KG1 (cell line): ENCODE data around the gene SIGLEC11.
A peak's percentile ranks its signal among the peaks of the same experiment; 100 is the strongest.
"Not testable (repeated sequence)": the region's sequence is repeated elsewhere in the genome, so short reads cannot be mapped to it uniquely, and the experiment has no call there.

ENCODE experiments used
- DNase-seq: peaks from one replicate; lab custom pipeline; 2025; lab: John Stamatoyannopoulos, UW

SIGLEC11 gene

DNA sequence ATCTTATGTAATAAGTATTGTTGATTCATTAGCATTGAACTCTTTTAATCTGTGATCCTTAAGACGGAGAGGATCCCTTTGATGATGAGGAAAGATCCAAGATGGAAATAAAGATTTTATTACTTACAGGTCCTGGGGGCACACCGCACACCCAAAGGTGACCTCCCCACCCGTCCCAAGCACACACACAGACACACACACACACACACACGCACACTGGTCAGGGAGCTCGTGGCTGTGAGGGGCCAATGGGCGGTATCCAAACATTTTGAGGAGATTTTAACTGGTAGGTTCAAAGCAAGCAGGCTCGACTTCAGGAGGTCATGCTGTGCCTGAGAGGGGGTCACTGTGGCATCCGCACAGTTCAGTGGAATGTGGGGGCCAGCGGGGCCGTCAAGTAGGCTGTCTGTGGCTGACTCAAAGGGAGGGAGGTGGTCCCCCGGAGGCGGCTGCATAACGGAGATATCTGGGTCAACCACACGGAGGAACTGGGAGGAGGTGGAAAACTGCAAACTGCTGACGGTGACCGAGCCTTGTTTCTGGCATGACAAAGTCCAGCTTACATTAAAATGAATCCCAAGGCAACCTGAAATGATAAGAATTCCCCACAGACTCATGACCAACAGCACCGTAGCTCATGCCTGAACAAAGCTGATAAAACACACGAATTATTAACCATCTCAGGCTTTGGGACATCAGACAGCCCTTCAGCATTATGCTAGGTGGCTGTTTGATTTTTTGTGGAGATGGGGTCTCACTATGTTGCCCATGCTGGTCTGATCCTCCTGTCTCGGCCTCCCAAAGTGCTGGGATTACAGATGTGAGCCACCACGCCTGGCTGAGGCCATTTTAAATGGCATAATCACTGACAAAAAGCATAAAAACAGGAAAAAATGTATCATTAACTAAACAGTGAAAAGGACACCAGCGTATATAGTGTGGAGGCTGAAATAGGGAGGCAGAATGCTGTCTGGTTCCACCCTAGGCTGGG, 20.9 kb upstream of the SIGLEC11 start:
- DNase-seq = no peak

DNA sequence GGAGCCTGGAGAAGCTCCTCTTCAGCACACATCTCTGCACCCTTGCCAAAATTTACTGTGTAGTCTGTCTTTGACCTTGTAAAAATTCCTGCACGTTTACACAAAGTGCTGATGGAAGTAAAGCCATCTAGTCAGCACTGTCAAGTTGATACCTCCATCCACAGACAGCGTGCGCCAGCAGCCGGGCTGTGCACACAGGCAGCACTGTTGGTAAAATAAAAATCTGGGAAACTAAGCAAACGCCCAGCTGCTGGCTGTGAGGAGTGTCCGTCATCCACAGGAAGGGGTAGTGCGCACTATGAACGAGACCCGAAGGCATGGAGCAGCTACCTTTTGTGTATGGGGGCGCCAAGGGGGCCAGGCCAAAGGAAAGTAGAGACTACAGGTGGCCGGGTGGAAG, 17.4 kb upstream of the SIGLEC11 start:
- DNase-seq = no peak

- no peak for DNase-seq
Measured at GRCh38 chr19:49977881-49978280, 16.9 kb upstream of the SIGLEC11 start.

DNA sequence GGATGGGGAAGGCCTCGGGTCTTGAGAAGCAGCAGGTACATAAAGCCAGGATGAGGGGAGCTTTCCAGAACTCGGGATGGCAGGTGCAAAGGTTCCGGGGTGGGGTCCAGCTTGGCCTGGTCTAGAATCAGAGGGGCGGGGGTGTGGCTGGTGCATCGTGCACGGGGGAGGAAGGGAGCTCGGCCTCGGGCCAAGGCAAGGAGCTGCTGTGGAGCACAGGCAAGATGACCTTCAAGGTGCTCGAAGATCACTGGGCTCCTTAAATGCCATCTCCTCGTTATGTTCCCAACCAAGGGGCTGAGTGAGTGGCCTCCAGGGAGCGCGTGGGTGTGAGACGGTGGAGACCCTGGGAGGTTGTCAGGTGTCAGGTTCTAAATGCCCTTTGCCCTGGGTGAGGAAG, 16.1 kb upstream of the SIGLEC11 start:
- DNase-seq = no peak

DNA sequence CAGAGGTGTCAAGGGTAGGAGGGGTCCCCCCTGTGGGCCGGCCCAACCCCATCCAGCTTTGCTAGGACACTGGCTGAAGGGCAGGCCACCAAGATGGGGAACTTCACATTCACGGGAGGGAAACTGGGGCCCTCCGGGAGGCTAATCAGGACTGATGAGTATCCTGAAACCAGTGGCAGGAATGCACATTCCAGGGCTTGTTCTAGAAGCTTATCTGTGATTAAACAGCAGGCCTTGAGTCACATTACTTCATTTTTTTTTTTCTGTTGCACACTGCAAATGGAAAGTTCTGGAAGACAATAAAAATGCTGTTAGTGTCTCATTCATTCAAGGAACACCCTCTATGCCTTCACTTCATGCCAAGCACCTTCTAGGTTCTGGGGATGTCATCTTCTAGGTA, 15.5 kb upstream of the SIGLEC11 start:
- no peak for DNase-seq

GRCh38 chr19:49975051-49975450, 14.1 kb upstream of the SIGLEC11 start:
- no peak for DNase-seq

DNA sequence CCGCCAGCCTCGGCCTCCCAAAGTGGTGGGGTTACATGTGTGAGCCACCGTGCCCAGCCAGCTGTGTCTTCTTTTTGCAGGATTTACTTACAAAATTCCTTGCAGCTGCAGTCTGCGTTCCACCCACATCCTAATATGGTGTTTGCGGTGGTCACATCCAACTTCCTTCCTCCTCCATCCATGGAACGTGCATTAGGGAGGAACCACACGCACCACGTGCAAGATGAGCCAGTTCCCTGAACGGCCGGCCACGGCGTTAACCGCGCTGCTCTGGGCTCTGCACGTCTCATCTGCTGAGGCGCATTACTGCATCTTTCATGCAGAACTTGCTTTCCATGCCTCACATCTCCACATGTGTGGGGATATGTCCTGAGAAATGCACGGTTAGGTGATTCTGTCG, 13.0 kb upstream of the SIGLEC11 start:
- no peak for DNase-seq

DNA sequence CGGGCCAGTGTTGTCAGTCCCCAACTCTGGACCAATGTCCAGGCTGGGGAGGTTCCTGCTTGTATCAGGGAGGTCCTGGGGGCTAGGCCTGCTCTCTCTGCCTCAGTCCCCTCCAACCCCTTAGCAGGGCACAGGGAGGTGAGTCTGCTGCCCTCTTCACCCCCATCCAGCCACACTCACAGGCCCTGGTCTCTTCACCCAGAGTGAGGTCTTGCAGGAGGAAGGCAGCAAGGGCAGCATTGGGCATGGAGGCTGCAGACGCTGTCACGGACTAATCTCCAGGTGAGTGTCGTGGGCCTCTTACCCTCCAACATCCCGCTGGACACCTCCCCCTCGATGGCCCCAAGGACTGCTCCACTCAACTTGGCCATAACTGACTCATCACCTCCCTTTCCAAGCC, 11.9 kb upstream of the SIGLEC11 start:
- no peak for DNase-seq

DNA sequence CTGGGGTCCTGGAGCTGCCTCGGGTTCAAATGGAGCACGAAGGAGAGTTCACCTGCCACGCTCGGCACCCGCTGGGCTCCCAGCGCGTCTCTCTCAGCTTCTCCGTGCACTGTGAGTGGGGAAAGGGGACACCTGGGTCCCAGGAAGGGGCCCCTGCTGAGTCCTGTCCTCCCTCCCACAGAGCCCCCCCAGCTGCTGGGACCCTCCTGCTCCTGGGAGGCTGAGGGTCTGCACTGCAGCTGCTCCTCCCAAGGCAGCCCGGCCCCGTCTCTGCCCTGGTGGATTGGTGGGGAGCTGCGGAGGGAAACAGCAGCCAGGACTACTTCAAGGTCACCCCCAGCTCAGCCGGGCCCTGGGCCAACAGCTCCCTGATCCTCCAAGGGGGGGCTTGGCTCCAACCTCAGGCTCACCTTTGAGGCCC, 11.0 kb upstream of the SIGLEC11 start:
- no peak for DNase-seq

DNA sequence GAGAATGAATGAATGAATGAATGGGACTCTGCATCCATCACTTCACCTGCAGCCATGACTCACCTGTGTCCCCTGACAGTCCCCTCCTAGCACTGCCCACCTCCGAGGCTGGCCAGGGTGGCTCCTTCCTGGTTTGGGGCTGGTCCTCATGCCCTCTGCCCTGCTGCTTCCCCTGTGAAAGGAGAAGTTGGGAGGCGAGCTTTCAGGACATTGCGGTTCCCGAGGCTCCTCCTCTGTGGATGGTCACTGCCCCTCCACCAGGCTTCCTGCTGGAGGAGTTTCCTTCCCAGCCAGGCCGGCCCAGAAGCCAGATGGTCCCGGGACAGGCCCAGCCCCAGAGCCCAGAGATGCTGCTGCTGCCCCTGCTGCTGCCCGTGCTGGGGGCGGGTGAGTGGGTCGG, 8.4 kb upstream of the SIGLEC11 start:
- not testable (repeated sequence) for DNase-seq

DNA sequence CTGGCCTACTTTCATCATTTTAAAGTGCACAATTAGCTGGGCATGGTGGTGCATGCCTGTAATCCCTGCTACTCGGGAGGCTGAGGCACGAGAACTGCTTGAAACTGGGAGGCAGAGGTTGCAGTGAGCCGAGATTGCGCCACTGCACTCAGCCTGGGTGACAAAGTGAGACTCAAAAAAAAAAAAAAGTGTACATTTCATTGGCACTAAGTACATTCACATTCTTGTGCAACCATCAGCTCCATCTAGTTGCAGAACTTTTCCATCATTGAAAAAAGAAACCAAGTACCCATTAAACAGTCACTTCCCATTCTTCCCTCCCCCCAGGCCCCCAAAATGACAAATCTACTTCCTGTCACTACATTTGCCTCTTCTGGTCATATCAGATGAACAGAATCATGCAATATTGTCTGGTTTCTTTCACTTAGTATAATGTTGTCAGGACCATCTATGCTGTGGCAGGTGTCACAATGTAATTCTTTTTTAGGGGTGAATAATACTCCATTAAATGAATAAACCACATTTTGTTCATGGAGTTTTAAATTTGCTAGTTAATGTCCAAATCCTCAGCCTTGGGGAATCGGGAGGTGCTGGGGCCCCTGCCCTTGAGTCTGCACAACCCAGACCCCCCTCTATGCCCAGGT, 7.4 kb upstream of the SIGLEC11 start:
- DNase-seq = no peak

GRCh38 chr19:49959892-49960291, 1.1 kb downstream of the SIGLEC11 start:
- not testable (repeated sequence) for DNase-seq

GRCh38 chr19:49958596-49958995, 2.4 kb downstream of the SIGLEC11 start:
- DNase-seq = not testable (repeated sequence)

- not testable (repeated sequence) for DNase-seq
Measured at GRCh38 chr19:49958144-49958543, 2.8 kb downstream of the SIGLEC11 start.

- DNase-seq = no peak
Measured at GRCh38 chr19:49957262-49957915, 3.6 kb downstream of the SIGLEC11 start.

GRCh38 chr19:49956115-49956495, 4.9 kb downstream of the SIGLEC11 start:
- no peak for DNase-seq

DNA sequence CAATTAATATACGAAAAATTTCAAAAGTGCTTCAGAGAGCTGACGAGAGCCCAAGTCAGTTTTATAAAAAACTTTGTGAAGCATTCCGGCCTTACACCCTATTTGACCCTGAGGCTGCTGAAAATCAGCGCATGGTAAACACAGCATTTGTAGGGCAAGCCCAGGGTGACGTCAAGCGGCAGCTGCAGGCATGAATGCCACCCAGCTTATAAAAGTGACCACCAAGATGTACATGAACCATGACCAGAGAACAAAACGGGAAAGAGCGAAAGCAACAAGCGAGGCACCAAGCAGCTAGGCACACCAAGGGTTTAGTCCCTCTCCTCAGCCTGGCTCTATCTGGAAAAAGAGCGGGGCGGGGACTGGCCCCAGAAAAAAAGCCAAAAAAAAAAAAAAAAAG, 6.0 kb downstream of the SIGLEC11 start:
- DNase-seq = no peak

DNA sequence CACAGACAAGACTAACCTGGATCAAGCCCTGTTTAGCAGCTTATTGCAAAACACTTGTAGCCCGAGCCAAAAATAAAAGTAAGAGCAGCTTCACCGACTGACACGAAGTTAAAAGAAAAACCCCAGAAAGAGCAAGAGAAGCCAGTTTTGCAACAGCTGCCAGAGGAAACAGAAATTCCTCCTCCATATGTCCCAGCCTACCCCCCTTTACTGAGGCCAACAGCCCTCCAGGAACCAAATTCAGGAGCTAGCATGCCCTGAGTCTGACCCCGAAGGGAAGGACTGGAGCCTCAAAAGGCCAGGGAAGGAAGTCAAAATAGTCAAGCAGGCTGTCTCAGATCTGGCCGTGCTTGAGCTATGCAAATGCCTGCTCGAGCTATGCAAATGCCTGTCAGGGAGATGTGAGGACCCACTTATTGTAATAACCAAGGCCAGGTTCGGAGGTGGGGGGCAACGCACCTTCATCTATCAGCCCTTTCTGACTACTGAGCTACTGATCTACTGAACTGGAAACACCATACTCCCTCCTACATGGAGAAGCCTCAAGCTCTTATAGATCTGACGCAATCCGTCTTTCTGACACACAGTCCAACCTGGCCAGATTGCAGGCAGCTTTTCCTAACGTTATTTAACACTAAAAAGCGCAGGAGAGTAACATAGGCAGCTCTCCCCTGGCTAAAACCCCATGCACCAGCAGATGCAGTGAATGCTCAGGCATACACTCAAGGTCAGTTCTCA, 6.7 kb downstream of the SIGLEC11 start:
- peak; percentile 37 for DNase-seq

- DNase-seq = no peak
Measured at GRCh38 chr19:49953416-49953815, 7.6 kb downstream of the SIGLEC11 start.

- DNase-seq = no peak
Measured at GRCh38 chr19:49952906-49953305, 8.1 kb downstream of the SIGLEC11 start.

GRCh38 chr19:49952479-49952836, 8.5 kb downstream of the SIGLEC11 start:
- no peak for DNase-seq

DNA sequence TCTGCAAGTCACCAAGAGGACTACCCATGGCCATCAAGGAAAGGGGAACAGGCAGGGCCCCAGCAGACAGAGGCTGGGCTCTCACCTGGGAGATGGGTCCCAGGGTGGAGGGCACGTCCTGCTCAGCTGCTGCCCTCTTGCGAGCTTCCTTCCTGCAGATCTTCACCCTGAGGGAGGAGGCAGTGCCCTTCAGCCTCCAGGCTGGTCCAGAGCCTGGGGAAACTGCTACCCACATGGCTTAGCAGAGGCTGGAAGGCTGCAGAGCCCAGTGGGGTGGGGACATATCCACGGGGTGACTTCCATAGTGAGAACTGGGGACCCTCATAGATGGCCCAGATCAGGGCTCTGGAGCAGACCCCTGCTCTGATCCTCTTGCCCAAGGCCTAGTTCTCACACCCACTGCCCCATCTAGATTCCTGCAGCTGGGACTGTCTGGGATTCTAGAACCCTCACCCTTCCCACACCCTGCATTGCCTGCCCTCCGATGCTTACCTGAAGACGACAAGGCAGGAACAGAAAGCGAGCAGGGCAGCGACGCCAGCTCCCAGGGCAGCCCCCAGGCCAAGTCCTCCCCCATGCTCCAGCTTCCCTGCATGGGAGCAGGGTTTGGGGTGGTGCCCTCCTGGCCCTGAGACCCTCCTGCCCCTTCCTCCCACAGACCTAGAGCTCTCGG, 9.0 kb downstream of the SIGLEC11 start:
- no peak for DNase-seq
